GM18526 (cell line): ENCODE measurements around the gene RTCB.
"Not testable (repeated sequence)": the region's sequence is repeated elsewhere in the genome, so short reads cannot be mapped to it uniquely, and the experiment has no call there.

Experiments used
- POLR2A ChIP-seq: IDR thresholded peaks from 3 replicates; pipeline ENCODE4 v1.6.1; 2011; ENCODE audit not compliant: insufficient read length; ENCODE audit errors: extremely low read depth

Gene RTCB

GRCh38 chr22:32404021-32404420 is 8.0 kb downstream of the RTCB start:
- TF ChIP-seq POLR2A: no peak

GRCh38 chr22:32401486-32401885 is 10.6 kb downstream of the RTCB start:
- no peak for TF ChIP-seq POLR2A

- TF ChIP-seq POLR2A: no peak
Measured at GRCh38 chr22:32396746-32397145, 15.3 kb downstream of the RTCB start.

- TF ChIP-seq POLR2A: no peak
Measured at GRCh38 chr22:32396255-32396654, 15.8 kb downstream of the RTCB start.

GRCh38 chr22:32395107-32395506 is 16.9 kb downstream of the RTCB start:
- no peak for TF ChIP-seq POLR2A

GRCh38 chr22:32389685-32390084 is 22.4 kb downstream of the RTCB start:
- no peak for TF ChIP-seq POLR2A

GRCh38 chr22:32385681-32386080 is 26.4 kb downstream of the RTCB start:
- no peak for TF ChIP-seq POLR2A

GRCh38 chr22:32380991-32381390 is 31.1 kb downstream of the RTCB start:
- TF ChIP-seq POLR2A: no peak

GRCh38 chr22:32378707-32379272 is 33.3 kb downstream of the RTCB start:
- TF ChIP-seq POLR2A: no peak

- no peak for TF ChIP-seq POLR2A
Measured at GRCh38 chr22:32376681-32377080, 35.4 kb downstream of the RTCB start.

GRCh38 chr22:32375678-32376450 is 36.2 kb downstream of the RTCB start:
- no peak for TF ChIP-seq POLR2A

GRCh38 chr22:32364210-32364609 is 47.8 kb downstream of the RTCB start:
- TF ChIP-seq POLR2A: no peak

GRCh38 chr22:32361257-32361656 is 50.8 kb downstream of the RTCB start:
- no peak for TF ChIP-seq POLR2A

- TF ChIP-seq POLR2A: not testable (repeated sequence)
Measured at GRCh38 chr22:32357567-32357966, 54.5 kb downstream of the RTCB start, which contains the start of gene RFPL3. RFPL3 (plus strand) TSS chr22:32357867; CDS start chr22:32358072, 205 bp downstream.

- no peak for TF ChIP-seq POLR2A
Measured at GRCh38 chr22:32355760-32356159, 56.3 kb downstream of the RTCB start.
